ENCODE data around the gene KAT14. TPM values are rescaled to one million over a fixed set of nuclear protein-coding genes. Genes with fewer than 3 reads are reported as not detected.
"Not testable (repeated sequence)": the region's sequence is repeated elsewhere in the genome, so short reads cannot be mapped to it uniquely, and the experiment has no call there.

Gene KAT14
- total RNA-seq, 4 donors from 2014 or later, result 13.2 to 22.0 (median 18.6) TPM

DNA sequence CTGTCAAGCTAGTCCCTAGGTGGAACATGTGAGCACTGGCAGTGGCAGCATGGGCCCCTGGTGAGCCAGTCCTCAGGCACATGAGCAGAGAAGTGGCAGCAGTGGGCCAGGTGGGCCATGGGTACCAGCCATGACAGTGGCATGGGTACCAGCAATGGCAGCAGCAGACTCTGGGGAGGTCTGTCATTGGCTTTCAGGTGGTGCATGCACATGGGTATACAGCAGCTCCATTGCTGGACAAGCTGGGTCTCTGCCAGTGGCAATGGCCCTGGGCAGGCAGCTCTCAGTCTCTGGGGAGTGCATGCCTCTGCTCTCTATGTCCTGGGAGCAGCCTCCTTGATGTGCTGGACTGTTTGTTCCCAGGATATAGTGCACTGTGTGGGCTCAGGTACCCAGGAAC, 65.3 kb downstream of the KAT14 start:
- no peak for DNase-seq (ENCODE audit: low spot score in 2 of 2)
- H3K4me3 ChIP-seq, result no peak overlapping the region
- no peak overlapping the region for H3K27ac ChIP-seq
- peaks cover 6% of the 10 kb centered on the region for H3K9me3 ChIP-seq
- no peaks in the 10 kb centered on the region for H3K36me3 ChIP-seq
- TF ChIP-seq POLR2A (IDR thresholded peaks at IDR 0.05) (no peak), POLR2AphosphoS5 (IDR thresholded peaks at IDR 0.05) (no peak), EP300 (IDR thresholded peaks at IDR 0.05) (no peak)
- TF ChIP-seq, protein P1, sequence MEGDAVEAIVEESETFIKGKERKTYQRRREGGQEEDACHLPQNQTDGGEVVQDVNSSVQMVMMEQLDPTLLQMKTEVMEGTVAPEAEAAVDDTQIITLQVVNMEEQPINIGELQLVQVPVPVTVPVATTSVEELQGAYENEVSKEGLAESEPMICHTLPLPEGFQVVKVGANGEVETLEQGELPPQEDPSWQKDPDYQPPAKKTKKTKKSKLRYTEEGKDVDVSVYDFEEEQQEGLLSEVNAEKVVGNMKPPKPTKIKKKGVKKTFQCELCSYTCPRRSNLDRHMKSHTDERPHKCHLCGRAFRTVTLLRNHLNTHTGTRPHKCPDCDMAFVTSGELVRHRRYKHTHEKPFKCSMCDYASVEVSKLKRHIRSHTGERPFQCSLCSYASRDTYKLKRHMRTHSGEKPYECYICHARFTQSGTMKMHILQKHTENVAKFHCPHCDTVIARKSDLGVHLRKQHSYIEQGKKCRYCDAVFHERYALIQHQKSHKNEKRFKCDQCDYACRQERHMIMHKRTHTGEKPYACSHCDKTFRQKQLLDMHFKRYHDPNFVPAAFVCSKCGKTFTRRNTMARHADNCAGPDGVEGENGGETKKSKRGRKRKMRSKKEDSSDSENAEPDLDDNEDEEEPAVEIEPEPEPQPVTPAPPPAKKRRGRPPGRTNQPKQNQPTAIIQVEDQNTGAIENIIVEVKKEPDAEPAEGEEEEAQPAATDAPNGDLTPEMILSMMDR (IDR thresholded peaks at IDR 0.05), result no peak
- no peaks in the 10 kb centered on the region for H3K4me1 ChIP-seq
- no peaks in the 10 kb centered on the region for H3K27me3 ChIP-seq

DNA sequence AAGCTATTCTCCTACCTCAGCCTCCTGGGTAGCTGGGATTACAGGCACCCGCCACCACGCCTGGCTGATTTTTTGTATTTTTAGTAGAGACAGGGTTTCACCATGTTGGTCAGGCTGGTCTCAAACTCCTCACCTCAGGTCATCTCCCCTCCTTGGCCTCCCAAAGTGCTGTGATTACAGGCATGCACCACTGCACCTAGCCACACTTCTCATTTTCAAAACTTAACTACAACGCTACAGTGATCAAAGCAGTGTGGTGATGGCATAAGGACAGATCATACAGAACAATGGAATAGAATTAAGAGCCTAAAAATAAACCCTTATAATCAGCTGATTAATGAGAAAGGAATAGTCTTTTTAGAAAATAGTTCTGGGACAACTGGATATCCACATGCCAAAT, 66.0 kb downstream of the KAT14 start:
- H3K27ac ChIP-seq; H3K9me3 ChIP-seq; H3K4me1 ChIP-seq; DNase-seq (ENCODE audit: low spot score in 2 of 2); H3K4me3 ChIP-seq; H3K36me3 ChIP-seq; H3K27me3 ChIP-seq: not testable (repeated sequence)
- 63% methylated on average over 3 of the region's 3 CpGs for WGBS

DNA sequence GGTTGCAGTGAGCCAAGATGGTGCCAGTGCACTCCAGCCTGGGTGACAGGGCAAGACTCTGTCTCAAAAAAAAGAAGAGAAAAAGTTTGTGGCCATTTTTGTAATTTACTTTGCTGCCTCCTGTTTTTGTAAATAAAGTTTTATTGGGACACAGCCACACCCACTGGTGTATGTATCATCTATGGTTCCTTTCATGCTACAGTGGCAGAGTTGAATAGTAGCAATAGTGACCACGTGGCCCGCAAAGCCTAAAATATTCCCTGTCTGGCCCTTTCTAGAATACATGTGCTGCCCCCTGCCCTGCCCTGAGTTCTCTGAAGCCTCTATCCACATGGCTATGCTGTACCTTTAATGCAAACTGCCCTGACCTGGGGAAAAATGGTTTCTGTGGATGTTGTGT, 75.3 kb downstream of the KAT14 start:
- WGBS, result 98% methylated on average over 2 of the region's 2 CpGs
- no peak for DNase-seq (ENCODE audit: low spot score in 2 of 2)
- Histone ChIP-seq H3K27ac (no peak overlapping the region), H3K9me3 (no peaks in the 10 kb centered on the region), H3K27me3 (no peaks in the 10 kb centered on the region), H3K4me1 (no peaks in the 10 kb centered on the region), H3K36me3 (no peaks in the 10 kb centered on the region), H3K4me3 (no peak overlapping the region)
- TF ChIP-seq POLR2A (IDR thresholded peaks at IDR 0.05) (no peak), EP300 (IDR thresholded peaks at IDR 0.05) (no peak), POLR2AphosphoS5 (IDR thresholded peaks at IDR 0.05) (no peak)
- TF ChIP-seq, protein P1 (IDR thresholded peaks at IDR 0.05), result no peak

DNA sequence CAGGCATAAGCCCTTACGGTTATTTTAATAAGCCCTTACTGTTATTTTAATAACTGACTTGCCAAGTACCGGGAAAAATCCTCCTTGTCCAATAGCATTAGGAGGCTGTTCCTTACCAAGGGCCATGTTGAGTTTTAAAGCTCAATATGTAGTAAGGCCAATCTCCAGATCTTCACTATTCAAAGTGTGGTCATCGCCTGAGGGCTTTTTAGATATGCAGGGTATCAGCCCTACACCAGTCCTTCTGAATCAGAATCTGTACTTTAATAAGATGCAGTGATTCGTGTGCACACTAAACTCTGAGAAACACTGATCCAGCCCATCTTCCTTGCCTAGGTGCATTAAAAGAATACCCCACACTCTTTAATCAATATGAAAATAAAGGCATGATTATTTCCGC, 77.9 kb downstream of the KAT14 start:
- DNase-seq (ENCODE audit: low spot score in 2 of 2), result no peak
- no peaks in the 10 kb centered on the region for H3K27me3 ChIP-seq
- no peak overlapping the region for H3K27ac ChIP-seq
- no peaks in the 10 kb centered on the region for H3K36me3 ChIP-seq
- H3K4me1 ChIP-seq, result no peaks in the 10 kb centered on the region
- no peaks in the 10 kb centered on the region for H3K9me3 ChIP-seq
- 77% methylated on average over 5 of the region's 5 CpGs for WGBS
- TF ChIP-seq POLR2A (IDR thresholded peaks at IDR 0.05) (no peak), EP300 (IDR thresholded peaks at IDR 0.05) (no peak), POLR2AphosphoS5 (IDR thresholded peaks at IDR 0.05) (no peak)
- TF ChIP-seq, protein P1 (IDR thresholded peaks at IDR 0.05), result no peak
- no peak overlapping the region for H3K4me3 ChIP-seq

DNA sequence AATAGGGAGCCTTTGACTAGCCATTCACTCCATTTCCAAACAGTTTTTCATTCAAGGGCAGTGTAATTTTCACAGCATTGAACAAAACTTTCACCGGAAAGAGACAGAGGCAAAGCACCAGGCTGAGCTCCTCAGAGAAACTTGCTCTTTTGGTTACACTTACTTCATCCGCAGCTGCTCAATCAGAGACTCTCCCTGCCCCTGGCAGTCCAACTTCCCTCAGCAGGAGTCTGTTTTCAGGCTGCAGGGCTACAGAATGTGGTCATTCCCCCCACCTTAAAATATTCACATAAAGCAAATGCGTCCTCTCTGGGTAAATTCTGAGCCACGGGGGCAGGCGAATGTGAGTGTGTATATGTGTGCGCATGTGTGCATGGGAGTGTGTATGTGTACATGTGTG, 80.6 kb downstream of the KAT14 start:
- H3K4me3 ChIP-seq, result no peak overlapping the region
- 89% methylated on average over 6 of the region's 6 CpGs for WGBS
- no peak for DNase-seq (ENCODE audit: low spot score in 2 of 2)
- no peaks in the 10 kb centered on the region for H3K4me1 ChIP-seq
- no peaks in the 10 kb centered on the region for H3K9me3 ChIP-seq
- no peaks in the 10 kb centered on the region for H3K36me3 ChIP-seq
- H3K27me3 ChIP-seq, result no peaks in the 10 kb centered on the region
- TF ChIP-seq POLR2A (IDR thresholded peaks at IDR 0.05) (no peak), POLR2AphosphoS5 (IDR thresholded peaks at IDR 0.05) (no peak), EP300 (IDR thresholded peaks at IDR 0.05) (no peak)
- TF ChIP-seq, protein P1 (IDR thresholded peaks at IDR 0.05), result no peak
- no peak overlapping the region for H3K27ac ChIP-seq

DNA sequence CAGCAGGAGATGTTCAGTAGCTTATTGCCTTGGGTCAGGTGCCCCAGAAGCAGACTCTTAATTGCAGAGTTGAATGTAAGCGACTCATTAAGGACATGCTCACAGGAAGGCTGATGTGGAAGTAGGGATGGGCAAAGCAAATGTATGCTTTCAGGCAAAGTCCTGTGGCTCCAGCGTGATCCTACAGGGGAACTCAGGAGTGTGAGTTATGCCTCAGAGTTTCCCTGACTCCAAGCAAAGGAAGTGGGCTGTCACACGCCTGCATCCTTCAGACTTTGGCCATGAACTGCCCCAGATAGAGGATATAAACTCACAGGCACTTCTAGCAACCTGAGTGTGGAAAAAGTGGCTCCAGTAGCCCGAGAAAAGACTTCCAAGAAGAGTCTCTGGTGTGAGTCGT, 85.7 kb downstream of the KAT14 start:
- no peaks in the 10 kb centered on the region for H3K9me3 ChIP-seq
- WGBS, result 73% methylated on average over 5 of the region's 5 CpGs
- no peak overlapping the region for H3K27ac ChIP-seq
- no peaks in the 10 kb centered on the region for H3K36me3 ChIP-seq
- DNase-seq (ENCODE audit: low spot score in 2 of 2), result no peak
- TF ChIP-seq, protein P1 (IDR thresholded peaks at IDR 0.05), result no peak
- no peak for TF ChIP-seq POLR2A (IDR thresholded peaks at IDR 0.05)
- no peak for TF ChIP-seq EP300 (IDR thresholded peaks at IDR 0.05)
- H3K27me3 ChIP-seq, result no peaks in the 10 kb centered on the region
- H3K4me3 ChIP-seq, result no peak overlapping the region
- H3K4me1 ChIP-seq, result peaks cover 17% of the 10 kb centered on the region
